ENCODE results near the gene USO1.
A peak's percentile ranks its signal among the peaks of the same experiment; 100 is the strongest.
"Not testable (repeated sequence)": the region's sequence is repeated elsewhere in the genome, so short reads cannot be mapped to it uniquely, and the experiment has no call there.

USO1 gene

GRCh38 chr4:75724066-75724866 lies at the start of gene USO1:
Gene USO1, plus strand, starts transcription at chr4:75724577. Its CDS starts 243 bp downstream, at chr4:75724820.
- DNase-seq, result peak; percentile 97

DNA sequence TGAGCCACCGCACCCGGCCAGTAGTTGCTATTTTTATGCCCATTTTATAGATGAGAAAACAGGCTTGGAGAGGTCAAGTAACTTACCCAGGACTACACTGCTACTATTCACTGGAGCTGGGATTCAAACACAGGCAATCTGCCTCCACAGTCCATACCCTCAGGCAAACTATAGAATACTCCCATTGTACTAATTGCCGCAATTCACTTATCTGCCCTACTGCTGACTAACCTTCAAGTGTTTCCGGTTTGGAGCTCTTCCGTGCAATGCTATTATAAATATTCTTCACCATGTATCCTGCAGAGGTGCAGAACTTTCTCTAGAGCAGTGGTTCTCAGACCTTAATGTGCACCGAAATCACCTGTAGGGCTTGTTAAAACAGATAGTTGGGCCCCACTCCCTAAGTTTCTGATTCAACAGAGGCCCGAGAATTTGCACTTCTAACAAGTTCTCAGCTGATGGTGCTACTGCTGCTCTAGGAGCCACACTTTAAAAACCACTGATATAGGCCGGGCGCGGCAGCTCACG lies 49.3 kb upstream of the USO1 start:
- DNase-seq, result no peak

GRCh38 chr4:75678473-75678872 lies 45.9 kb upstream of the USO1 start:
- no peak for DNase-seq

DNA sequence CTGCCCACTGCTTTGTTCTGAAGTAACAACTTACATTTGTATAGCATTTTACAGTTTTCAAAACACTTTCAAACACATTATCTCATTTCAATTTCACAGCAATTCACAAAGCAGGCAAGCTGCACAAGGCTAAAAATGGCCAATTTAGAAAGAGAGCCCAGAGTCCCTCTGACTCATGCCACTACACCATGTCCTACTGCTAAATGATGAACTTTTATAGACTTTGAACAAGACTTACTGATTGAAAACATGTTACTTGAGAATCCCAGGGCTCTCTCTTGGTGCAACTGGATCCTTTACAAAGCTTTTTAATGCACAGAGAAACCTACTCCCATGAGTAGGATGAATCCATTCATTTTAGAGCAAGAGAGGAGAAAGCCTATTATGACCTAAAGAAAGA lies 45.4 kb upstream of the USO1 start:
- no peak for DNase-seq

GRCh38 chr4:75679876-75680575 lies 44.4 kb upstream of the USO1 start:
- DNase-seq, result no peak

DNA sequence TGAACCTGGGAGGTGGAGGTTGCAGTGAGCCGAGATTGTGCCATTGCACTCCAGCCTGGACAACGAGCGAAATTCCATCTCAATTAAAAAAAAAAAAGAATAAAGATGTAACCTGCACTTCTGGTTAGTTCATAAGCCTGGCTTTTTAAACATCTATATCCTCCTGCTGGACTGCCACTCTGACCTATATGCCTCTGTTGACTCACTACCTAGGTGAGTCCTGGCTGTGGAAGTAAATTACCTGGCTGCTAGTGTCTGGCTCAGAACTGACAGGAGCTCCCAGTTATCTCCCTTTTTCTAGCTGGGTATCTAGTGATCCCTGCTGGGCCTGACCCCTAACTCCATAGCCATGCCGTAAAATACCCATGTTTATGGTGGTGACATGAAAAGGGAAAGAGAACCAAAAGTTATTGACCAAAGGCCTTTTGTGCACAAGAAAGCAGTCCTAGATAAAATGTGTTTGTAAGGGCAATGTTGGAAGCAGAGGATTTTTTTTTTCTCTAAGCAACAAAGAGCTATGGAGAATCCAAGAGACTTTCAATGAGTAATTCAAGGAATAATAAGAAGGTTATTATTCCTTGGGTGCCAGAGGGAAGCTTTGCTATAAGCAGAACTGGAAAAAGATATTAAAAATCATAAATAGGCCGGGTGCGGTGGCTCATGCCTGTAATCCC lies 40.8 kb upstream of the USO1 start:
- DNase-seq, result no peak

- DNase-seq, result no peak
These were observed 38.7 kb upstream of the USO1 start for GRCh38 chr4:75685546-75686189.

- DNase-seq, result no peak
These were observed 38.0 kb upstream of the USO1 start for GRCh38 chr4:75686346-75686745.

DNA sequence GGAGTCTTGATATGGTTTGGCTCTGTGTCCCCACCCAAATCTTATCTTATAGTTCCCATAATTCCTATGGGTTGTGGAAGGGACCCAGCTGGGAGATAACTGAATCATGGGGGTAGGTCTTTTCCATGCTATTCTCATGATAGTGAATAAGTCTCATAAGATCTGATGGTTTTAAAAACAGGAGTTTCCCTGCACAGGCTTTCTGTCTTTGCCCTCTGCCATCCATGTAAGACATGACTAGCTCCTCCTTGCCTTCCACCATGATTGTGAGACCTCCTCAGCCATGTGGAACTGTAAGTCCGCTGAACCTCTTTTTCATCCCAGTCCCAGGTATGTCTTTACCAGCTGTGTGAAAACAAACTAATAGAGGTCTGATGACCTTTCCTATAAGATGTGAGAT lies 37.3 kb upstream of the USO1 start:
- not testable (repeated sequence) for DNase-seq

DNA sequence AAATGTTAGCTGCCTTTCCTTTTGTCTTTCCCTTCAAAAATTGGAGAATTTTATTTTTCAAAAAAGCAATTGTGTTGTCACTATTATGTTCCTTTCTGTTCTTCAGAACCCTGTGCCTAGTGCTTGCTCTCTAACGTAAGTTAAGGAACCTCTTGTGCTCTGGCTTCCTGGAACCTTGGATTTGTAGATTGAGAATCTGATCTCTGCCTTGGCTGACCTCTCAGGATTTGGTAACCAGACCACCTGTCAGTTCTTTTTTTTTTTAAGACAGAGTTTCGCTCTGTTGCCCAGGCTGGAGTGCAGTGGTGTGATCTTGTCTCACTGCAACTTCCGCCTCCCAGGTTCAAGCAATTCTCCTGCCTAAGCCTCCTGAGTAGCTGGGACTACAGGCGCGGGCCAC lies 32.3 kb upstream of the USO1 start:
- DNase-seq, result not testable (repeated sequence)

DNA sequence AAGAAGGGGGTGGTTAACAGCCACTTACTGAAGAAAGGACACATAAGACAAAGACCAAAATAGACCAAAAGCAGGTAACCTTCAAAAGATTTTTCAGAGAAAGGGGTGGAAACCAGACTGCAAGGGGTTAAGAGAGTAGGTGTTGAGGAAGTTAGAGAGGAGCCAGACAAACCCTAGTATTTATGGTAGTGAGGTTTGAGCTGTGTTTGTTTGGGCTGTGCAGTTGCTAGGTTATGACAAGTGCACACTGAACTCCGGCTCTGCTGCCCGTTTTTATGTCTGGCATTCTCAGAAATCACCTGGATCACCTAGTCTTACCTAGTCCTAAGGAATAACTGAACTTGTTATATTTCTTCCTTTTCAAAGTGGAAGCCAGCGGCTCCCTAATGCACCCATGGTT lies 28.3 kb upstream of the USO1 start:
- DNase-seq, result no peak

DNA sequence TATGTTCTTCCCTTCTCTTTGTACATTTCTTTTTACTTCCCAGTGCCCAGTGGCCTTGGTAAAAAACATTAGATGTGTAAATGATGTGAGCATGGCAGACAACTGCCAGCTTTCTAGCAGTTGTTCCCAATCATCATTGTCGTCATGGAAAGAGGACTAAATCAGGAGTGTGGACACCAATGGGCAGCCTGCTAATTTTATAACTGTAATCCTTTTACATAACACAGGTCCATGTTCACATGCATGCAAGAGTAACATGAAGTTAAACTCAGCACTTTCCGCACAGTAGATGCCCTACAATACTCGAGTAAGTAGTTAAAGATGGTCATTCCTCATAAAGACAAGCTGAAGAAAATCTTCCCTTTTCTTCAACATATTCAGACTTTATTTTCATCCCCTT lies 27.8 kb upstream of the USO1 start:
- no peak for DNase-seq

DNA sequence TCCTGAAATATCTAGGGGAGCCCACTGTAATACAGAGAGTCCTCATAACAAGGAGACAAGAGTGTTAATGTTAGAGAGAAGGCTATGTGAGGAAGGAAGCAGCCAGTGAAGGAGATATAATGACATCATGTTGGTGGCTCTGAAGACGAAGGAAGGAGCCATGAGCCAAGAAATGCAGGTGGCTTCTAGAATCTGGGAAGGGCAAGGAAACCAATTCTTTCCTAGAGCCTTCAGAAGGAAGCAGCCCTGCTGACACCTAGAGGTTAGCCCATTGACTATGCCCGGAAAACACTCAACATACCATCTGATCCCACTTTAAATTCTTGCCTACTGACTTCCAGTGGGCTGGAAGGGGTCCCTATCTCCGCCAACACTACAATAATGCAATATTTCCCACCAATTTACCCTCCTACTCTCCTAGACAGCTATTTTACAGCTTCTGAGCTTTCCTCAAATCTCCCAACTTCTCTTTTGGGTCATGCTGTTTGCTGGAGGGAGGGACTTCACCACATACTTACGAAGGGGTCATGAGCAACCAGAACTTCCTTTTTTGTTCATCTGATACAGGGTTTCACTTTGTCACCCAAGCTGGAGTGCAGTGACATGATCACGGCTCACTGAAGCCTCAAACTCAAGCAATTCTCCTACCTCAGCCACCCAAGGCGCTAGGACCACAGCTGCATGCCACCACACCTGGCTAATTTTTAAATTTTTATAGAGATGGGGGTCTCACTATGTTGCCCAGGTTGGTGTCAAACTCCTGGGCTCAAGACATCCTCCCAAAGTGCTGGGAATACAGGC lies 26.0 kb upstream of the USO1 start:
- DNase-seq, result no peak

DNA sequence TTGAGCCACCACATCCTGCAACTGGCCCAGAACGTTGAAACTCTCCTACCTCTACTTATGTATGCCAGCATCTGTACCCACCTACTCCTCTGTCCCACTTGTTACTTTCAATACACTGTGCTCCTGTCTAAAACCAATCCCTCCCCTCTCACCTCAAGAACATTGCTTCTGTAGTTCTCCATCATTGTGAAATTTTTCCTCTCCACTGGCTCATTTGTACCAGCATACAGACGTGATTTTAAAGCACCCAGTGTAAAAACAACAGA lies 25.5 kb upstream of the USO1 start:
- DNase-seq, result no peak

- DNase-seq, result no peak
These were observed 25.1 kb upstream of the USO1 start for GRCh38 chr4:75699299-75699698.

GRCh38 chr4:75702919-75703411 lies 21.4 kb upstream of the USO1 start:
- DNase-seq, result no peak

- no peak for DNase-seq
These were observed 19.0 kb upstream of the USO1 start for GRCh38 chr4:75705198-75705977.

DNA sequence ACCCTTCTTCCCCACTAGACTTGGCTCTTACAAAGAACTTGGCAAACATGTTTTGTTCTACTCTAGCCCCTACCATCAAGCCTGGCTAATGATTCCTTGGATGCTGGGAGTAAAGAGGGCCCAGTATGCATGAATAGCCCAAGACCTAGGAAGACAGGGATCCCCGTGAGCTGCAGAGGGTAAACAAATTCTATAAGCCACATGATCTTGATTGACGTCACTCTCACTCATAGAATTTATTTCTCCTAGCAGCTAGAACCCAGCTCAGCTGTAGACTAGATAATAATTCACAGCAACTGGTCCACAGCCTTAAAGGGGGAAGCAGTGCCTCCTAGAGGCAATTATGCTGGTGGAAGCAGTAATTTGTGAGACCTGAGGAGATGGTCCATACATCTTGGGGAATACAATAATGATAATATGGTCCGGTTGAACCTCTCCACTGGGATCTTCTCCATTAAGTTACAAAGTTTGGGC lies 16.1 kb upstream of the USO1 start:
- no peak for DNase-seq

- DNase-seq, result no peak
These were observed 14.1 kb upstream of the USO1 start for GRCh38 chr4:75710246-75710645.

DNA sequence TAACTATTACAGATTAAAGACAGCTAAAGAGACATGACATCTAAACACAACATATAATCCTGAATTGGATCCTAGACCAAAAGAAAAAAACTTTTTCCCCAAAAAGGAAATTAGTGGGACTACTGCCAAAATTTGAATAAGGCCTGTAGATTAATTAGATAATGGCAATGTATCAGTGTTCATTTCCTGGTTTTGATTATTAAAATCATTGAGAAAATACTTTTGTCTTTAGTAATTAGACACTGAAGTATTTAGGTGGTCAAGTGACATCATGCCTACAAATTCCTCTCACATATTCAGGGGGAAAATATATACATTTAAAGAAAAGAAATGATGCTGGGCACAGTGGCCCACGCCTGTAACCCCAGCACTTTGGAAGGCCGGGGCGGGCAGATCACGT lies 10.4 kb upstream of the USO1 start:
- DNase-seq, result no peak

DNA sequence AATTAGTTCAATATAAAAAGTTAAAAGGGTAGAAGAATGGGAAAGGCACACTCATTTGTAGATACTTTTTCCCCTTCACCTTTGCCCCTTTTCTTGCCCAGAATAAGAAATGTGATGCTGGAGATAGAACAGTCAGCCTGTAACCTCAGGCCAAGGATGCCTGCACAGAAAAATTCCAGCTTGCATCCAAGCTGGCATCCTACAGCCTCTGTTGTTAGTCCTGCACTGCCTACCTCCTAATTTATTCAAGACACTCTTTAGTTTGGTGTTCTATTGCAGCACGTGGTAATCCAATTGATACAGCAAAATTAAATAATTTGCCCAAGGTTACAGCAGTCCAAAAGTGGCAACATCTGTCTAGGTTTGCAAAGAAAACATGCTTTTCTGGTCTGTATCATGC lies 9.7 kb upstream of the USO1 start:
- no peak for DNase-seq

All from NCI-H1694 treated with DMSO at 0.1 percent for 48 hours (cell line).